ENCODE measurements around the gene CAP1.

GRCh38 chr1:40045766-40046165, 5.2 kb downstream of the CAP1 start:
- TF ChIP-seq EP300 (IDR thresholded peaks at IDR 0.05; ENCODE audit: borderline replicate concordance in 1 of 2, control insufficient read depth in 1 of 2, low read depth in 2 of 2, low read length in 2 of 2): no peak
- no peak for TF ChIP-seq SPI1 (IDR thresholded peaks at IDR 0.05; ENCODE audit: borderline replicate concordance, insufficient read depth, low read depth, low read length)
- TF ChIP-seq ZBTB11 (CRISPR knock-in tag; IDR thresholded peaks at IDR 0.05): no peak
- TF ChIP-seq TARDBP (IDR thresholded peaks at IDR 0.05; ENCODE audit: borderline replicate concordance): no peak
- no peak for TF ChIP-seq POLR2A (IDR thresholded peaks at IDR 0.05; ENCODE audit: low read depth, low read length)
- TF ChIP-seq NBN (IDR thresholded peaks at IDR 0.05): no peak
- no peak for TF ChIP-seq CTCF (IDR thresholded peaks at IDR 0.05 in 2 of 3, conservative IDR thresholded peaks at IDR 0.05 in 1 of 3; ENCODE audit: control insufficient read depth in 2 of 3, extremely low read depth in 1 of 3, insufficient read depth in 1 of 3, low read depth in 3 of 3, low read length in 3 of 3)
- TF ChIP-seq KDM1A (IDR thresholded peaks at IDR 0.05; ENCODE audit: borderline replicate concordance): no peak
